Keratinocyte (primary cell): ENCODE results near the gene BCL6B. TPM values are rescaled to one million over a fixed set of nuclear protein-coding genes. Genes with fewer than 3 reads are reported as not detected.

Experiments used
- DNase-seq: peaks from one replicate; pipeline ENCODE4 v3.0.0-alpha.2; 2011; ENCODE audit warnings: low read depth, missing footprints, low spot score
- FAIRE-seq: peaks from 2 replicates; lab custom pipeline; 2011; peaks lifted over from hg19 to GRCh38; lab: Jason Lieb, UNC
- H2AFZ ChIP-seq: 2 replicates; pipeline ENCODE4 v1.6.0; 2012; ENCODE audit warnings: low read length, control low read depth, inconsistent platforms; ENCODE audit not compliant: control insufficient read depth
- H3K27ac ChIP-seq: 2 replicates; pipeline ENCODE4 v1.5.1; 2011; ENCODE audit warnings: low read length; ENCODE audit not compliant: control insufficient read depth, insufficient read depth
- H3K27me3 ChIP-seq: 3 replicates; pipeline ENCODE4 v1.6.0; 2011; ENCODE audit warnings: low read length; ENCODE audit not compliant: control insufficient read depth, insufficient read depth; ENCODE audit errors: extremely low read depth
- H3K36me3 ChIP-seq, 2 experiments: 2 replicates in 1 of 2; 3 replicates in 1 of 2; pipeline ENCODE4 v1.5.1; 2011; ENCODE audit warnings: low read length in 2 of 2, mild to moderate bottlenecking in 1 of 2; ENCODE audit not compliant: control insufficient read depth in 2 of 2, insufficient read depth in 2 of 2; ENCODE audit errors: extremely low read depth in 1 of 2
- H3K4me1 ChIP-seq: 3 replicates; pipeline ENCODE4 v1.5.1; 2011; ENCODE audit warnings: low read length; ENCODE audit not compliant: control insufficient read depth, insufficient read depth; ENCODE audit errors: extremely low read depth
- H3K4me2 ChIP-seq: 3 replicates; pipeline ENCODE4 v1.6.0; 2011; ENCODE audit warnings: low read depth, low read length; ENCODE audit not compliant: control insufficient read depth, insufficient read depth; ENCODE audit errors: extremely low read depth
- H3K4me3 ChIP-seq, 3 experiments: fragments of 200-600 bp in 1 of 3; sonication (generic) in 1 of 3; 2 replicates in 2 of 3; 3 replicates in 1 of 3; pipeline ENCODE4 v1.5.1; 2011 to 2016; ENCODE audit warnings: low read length in 3 of 3, mild to moderate bottlenecking in 3 of 3, control low read depth in 2 of 3, inconsistent platforms in 1 of 3, low read depth in 1 of 3, mixed read lengths in 1 of 3, mixed run types in 1 of 3, moderate library complexity in 1 of 3; ENCODE audit not compliant: control insufficient read depth in 2 of 3, insufficient read depth in 2 of 3; ENCODE audit errors: extremely low read depth in 1 of 3
- H3K79me2 ChIP-seq: 2 replicates; pipeline ENCODE4 v1.6.0; 2012; ENCODE audit warnings: low read length; ENCODE audit not compliant: control insufficient read depth, insufficient read depth
- H3K9ac ChIP-seq: 3 replicates; pipeline ENCODE4 v1.6.0; 2011; ENCODE audit warnings: low read length; ENCODE audit not compliant: control insufficient read depth, insufficient read depth; ENCODE audit errors: extremely low read depth
- H3K9me1 ChIP-seq: 3 replicates; pipeline ENCODE4 v1.6.0; 2011; ENCODE audit warnings: low read length; ENCODE audit not compliant: control insufficient read depth, insufficient read depth; ENCODE audit errors: extremely low read depth
- H3K9me3 ChIP-seq: 2 replicates; pipeline ENCODE4 v1.5.1; 2012; ENCODE audit warnings: low read depth, low read length; ENCODE audit not compliant: control insufficient read depth
- H4K20me1 ChIP-seq: 3 replicates; pipeline ENCODE4 v1.6.0; 2011; ENCODE audit warnings: low read length; ENCODE audit not compliant: control insufficient read depth, insufficient read depth; ENCODE audit errors: extremely low read depth
- CTCF ChIP-seq, 3 experiments: IDR thresholded peaks in 1 of 3; conservative IDR thresholded peaks in 1 of 3; optimal IDR thresholded peaks in 1 of 3; 2 replicates in 2 of 3; 3 replicates in 1 of 3; pipeline versions ENCODE3 to v1.5.1; 2011; ENCODE audit warnings: low read length in 3 of 3, mild to moderate bottlenecking in 3 of 3, moderate library complexity in 2 of 3, control low read depth in 1 of 3, inconsistent platforms in 1 of 3; ENCODE audit not compliant: insufficient read depth in 2 of 3; ENCODE audit errors: extremely low read depth in 1 of 3
- EZH2 ChIP-seq: IDR thresholded peaks from one replicate; pipeline ENCODE4 v1.6.1; 2012; ENCODE audit warnings: inconsistent platforms, mild to moderate bottlenecking, low read length, moderate library complexity
- dilution Hi-C: fragments of 300-500 bp; cut with MboI; formaldehyde crosslinking; loops from one replicate; pipeline ENCODE4 v1.7.0; 2020; ENCODE audit warnings: low sequenced_read_pairs; ENCODE audit not compliant: extremely low pct_ligation_motif_present
- polyA plus RNA-seq, 5 experiments: library from polyadenylated mRNA; depleted of rRNA in 3 of 5; stranded (reverse) in 3 of 5; stranded (forward) in 1 of 5; unstranded in 1 of 5; fragments of >200 nt; gene quantifications; 1 replicate in 1 of 5; 2 replicates in 3 of 5; 3 replicates in 1 of 5; pipeline versions ENCODE4 v1.2.1 to v1.2.3, GENCODE V29; 2011 to 2012; ENCODE audit warnings: missing spikeins in 2 of 5, low read depth in 1 of 5, low replicate concordance in 1 of 5

BCL6B gene
- polyA plus RNA-seq, 1 donor (not counting 4 experiments of a cell fraction or from before 2014, with no cell fraction given), result not detected

GRCh38 chr17:6981426-6981825, 41.4 kb upstream of the BCL6B start:
- no peak for FAIRE-seq
- dilution Hi-C loops, result no loop called here
- no peak overlapping the region for H3K4me2 ChIP-seq
- H3K27ac ChIP-seq, result no peak overlapping the region
- H3K27me3 ChIP-seq, result no peaks in the 10 kb centered on the region
- no peaks in the 10 kb centered on the region for H3K4me1 ChIP-seq
- no peaks in the 10 kb centered on the region for H3K9me3 ChIP-seq
- no peak overlapping the region for H3K4me3 ChIP-seq
- no peaks in the 10 kb centered on the region for H3K79me2 ChIP-seq
- H3K9me1 ChIP-seq, result no peaks in the 10 kb centered on the region
- no peaks in the 10 kb centered on the region for H4K20me1 ChIP-seq
- DNase-seq, result no peak
- H3K36me3 ChIP-seq, result no peaks in the 10 kb centered on the region
- H3K9ac ChIP-seq, result no peak overlapping the region
- TF ChIP-seq CTCF (optimal IDR thresholded peaks at IDR 0.05 in 1 of 3, IDR thresholded peaks at IDR 0.05 in 1 of 3, conservative IDR thresholded peaks at IDR 0.05 in 1 of 3; ENCODE audit: extremely low read depth in 1 of 3, insufficient read depth in 2 of 3, low read length in 3 of 3) (no peak), EZH2 (no peak)
- H2AFZ ChIP-seq, result no peak overlapping the region

GRCh38 chr17:6985266-6985665, 37.6 kb upstream of the BCL6B start:
- H3K27ac ChIP-seq, result no peak overlapping the region

More at GRCh38 chr17:6985266-6985665, 37.6 kb upstream of the BCL6B start:
- Histone ChIP-seq H3K4me1 (no peaks in the 10 kb centered on the region), H2AFZ (no peak overlapping the region), H3K9ac (no peak overlapping the region), H3K9me3 (no peaks in the 10 kb centered on the region), H3K36me3 (no peaks in the 10 kb centered on the region), H3K79me2 (no peaks in the 10 kb centered on the region), H3K27me3 (no peaks in the 10 kb centered on the region), H4K20me1 (no peaks in the 10 kb centered on the region), H3K9me1 (no peaks in the 10 kb centered on the region), H3K4me2 (no peak overlapping the region), H3K4me3 (no peak overlapping the region)
- FAIRE-seq (no peak), DNase-seq (no peak)
- TF ChIP-seq CTCF (optimal IDR thresholded peaks at IDR 0.05 in 1 of 3, IDR thresholded peaks at IDR 0.05 in 1 of 3, conservative IDR thresholded peaks at IDR 0.05 in 1 of 3; ENCODE audit: extremely low read depth in 1 of 3, insufficient read depth in 2 of 3, low read length in 3 of 3), result no peak
- TF ChIP-seq EZH2, result no peak
- dilution Hi-C loops, result no loop called here
